ENCODE data around the gene EMILIN2.
"Not testable (repeated sequence)": the region's sequence is repeated elsewhere in the genome, so short reads cannot be mapped to it uniquely, and the experiment has no call there.

EMILIN2 gene

GRCh38 chr18:2847317-2848246, 776 bp downstream of the EMILIN2 start:
- DNase-seq, result no peak

- no peak for DNase-seq
Observed at GRCh38 chr18:2848247-2849246, 1.7 kb downstream of the EMILIN2 start.

GRCh38 chr18:2850816-2851215, 4.0 kb downstream of the EMILIN2 start:
- DNase-seq, result no peak

- DNase-seq, result no peak
Observed at GRCh38 chr18:2851771-2852170, 5.0 kb downstream of the EMILIN2 start.

GRCh38 chr18:2852460-2852859, 5.7 kb downstream of the EMILIN2 start:
- DNase-seq, result not testable (repeated sequence)

GRCh38 chr18:2853173-2853925, 6.5 kb downstream of the EMILIN2 start:
- no peak for DNase-seq

- no peak for DNase-seq
Observed at GRCh38 chr18:2853926-2854664, 7.3 kb downstream of the EMILIN2 start.

GRCh38 chr18:2854875-2855274, 8.1 kb downstream of the EMILIN2 start:
- no peak for DNase-seq

GRCh38 chr18:2855560-2856350, 8.9 kb downstream of the EMILIN2 start:
- no peak for DNase-seq

GRCh38 chr18:2856547-2857170, 9.9 kb downstream of the EMILIN2 start:
- no peak for DNase-seq

- no peak for DNase-seq
Observed at GRCh38 chr18:2857491-2858131, 10.8 kb downstream of the EMILIN2 start.

GRCh38 chr18:2860397-2860796, 13.6 kb downstream of the EMILIN2 start:
- DNase-seq, result not testable (repeated sequence)

GRCh38 chr18:2863997-2864396, 17.2 kb downstream of the EMILIN2 start:
- DNase-seq, result not testable (repeated sequence)

GRCh38 chr18:2866465-2866864, 19.7 kb downstream of the EMILIN2 start:
- not testable (repeated sequence) for DNase-seq

- DNase-seq, result no peak
Observed at GRCh38 chr18:2869207-2869606, 22.4 kb downstream of the EMILIN2 start.

GRCh38 chr18:2871111-2871720, 24.4 kb downstream of the EMILIN2 start:
- no peak for DNase-seq

GRCh38 chr18:2872095-2872494, 25.3 kb downstream of the EMILIN2 start:
- no peak for DNase-seq

- no peak for DNase-seq
Observed at GRCh38 chr18:2874765-2875164, 28.0 kb downstream of the EMILIN2 start.

GRCh38 chr18:2878656-2879330, 32.0 kb downstream of the EMILIN2 start:
- DNase-seq, result no peak

Data from NCI-H2107 (cell line).